Measurements from ENCODE around the gene OR6K3.
"Not testable (repeated sequence)": the region's sequence is repeated elsewhere in the genome, so short reads cannot be mapped to it uniquely, and the experiment has no call there.

The OR6K3 gene, protein sequence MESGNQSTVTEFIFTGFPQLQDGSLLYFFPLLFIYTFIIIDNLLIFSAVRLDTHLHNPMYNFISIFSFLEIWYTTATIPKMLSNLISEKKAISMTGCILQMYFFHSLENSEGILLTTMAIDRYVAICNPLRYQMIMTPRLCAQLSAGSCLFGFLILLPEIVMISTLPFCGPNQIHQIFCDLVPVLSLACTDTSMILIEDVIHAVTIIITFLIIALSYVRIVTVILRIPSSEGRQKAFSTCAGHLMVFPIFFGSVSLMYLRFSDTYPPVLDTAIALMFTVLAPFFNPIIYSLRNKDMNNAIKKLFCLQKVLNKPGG

GRCh38 chr1:158720620-158721019, at the start of gene OR6K3:
OR6K3 (minus strand) TSS chr1:158720720; CDS start chr1:158718115, 2,605 bp downstream.
- DNase-seq, result no peak

DNA sequence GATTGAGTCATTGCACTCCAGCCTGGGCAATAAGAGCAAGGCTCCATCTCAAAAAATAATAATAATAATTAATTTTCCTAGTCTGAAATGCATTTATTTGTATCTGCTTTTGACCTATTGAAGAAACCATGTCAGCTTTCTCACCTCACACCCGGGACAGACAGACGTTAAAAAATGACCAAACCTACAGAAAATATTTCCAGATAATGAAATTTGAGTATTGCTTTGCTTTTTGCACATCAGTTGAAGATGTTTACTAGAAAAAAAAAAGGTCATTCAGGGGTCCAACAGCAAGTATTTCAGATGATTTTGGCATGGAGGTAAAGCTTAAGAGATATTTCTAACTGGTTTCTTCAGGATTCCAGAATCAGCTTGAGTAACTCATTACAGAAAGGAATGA, 33.9 kb upstream of the OR6K3 start, which contains the start of gene OR6K6:
Gene OR6K6, plus strand, starts transcription at position 301 of the 400 bp plus-strand sequence. CDS start 168 bp downstream, outside the sequence.
- no peak for DNase-seq

- no peak for DNase-seq
These were observed 31.7 kb upstream of the OR6K3 start for GRCh38 chr1:158752155-158752712.

DNA sequence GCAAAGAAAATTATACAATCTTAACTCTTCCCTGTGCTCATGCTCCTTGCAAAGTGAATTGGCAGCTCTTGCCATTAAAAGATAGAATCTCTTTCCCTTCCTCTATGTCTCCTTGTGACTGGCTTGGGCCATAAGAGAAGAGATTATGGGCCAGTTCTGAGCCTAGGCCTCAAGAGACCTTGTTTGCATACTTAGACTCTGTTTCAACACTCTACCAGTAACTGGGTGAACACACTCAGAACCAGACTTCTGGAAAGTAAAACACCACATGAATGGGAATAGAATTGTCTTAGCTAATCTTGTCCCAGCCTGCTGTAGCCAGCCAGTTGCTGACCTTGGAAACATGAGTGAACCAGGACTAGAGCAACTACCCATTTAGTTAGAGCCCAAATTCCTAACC, 15.3 kb upstream of the OR6K3 start:
- DNase-seq, result no peak

DNA sequence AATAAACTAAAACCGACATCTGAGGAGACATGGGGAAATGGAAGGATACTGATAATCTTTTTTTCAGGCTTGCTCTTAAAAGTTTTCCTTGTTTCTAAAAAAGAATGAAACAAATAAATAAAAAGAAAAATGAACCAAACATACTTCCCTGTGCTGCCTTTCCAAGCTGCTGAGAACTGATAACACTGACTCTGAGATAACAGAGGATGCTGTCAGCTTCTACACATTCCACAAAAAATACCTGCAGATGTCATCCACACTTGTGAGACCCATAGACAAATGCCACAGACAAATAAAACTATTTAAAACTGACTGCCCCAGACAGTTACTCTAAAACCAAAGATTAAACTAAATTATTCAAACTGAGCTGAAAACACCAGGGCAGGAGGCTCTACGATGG, 12.0 kb upstream of the OR6K3 start:
- DNase-seq, result no peak

GRCh38 chr1:158731707-158732106, 11.2 kb upstream of the OR6K3 start:
- DNase-seq, result no peak

DNA sequence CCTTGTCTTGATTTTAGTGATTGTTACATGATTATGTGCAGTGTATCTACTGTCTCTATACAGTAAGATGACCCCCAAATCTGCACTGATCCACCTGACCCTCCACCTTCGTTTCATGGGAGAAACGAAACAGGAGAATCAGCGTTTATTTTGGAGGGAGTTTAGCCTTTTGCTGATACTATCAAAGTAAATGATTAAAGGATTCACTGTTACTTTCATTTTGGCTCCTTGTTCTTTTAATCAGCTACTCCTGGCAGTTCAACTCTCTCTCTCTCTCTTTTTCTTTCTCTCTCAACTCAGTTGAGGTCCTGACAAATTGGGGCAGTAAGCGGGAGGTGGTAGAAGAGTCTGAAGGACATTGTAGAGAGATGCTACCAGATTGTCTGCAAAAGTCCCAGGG, 9.9 kb upstream of the OR6K3 start:
- no peak for DNase-seq

DNA sequence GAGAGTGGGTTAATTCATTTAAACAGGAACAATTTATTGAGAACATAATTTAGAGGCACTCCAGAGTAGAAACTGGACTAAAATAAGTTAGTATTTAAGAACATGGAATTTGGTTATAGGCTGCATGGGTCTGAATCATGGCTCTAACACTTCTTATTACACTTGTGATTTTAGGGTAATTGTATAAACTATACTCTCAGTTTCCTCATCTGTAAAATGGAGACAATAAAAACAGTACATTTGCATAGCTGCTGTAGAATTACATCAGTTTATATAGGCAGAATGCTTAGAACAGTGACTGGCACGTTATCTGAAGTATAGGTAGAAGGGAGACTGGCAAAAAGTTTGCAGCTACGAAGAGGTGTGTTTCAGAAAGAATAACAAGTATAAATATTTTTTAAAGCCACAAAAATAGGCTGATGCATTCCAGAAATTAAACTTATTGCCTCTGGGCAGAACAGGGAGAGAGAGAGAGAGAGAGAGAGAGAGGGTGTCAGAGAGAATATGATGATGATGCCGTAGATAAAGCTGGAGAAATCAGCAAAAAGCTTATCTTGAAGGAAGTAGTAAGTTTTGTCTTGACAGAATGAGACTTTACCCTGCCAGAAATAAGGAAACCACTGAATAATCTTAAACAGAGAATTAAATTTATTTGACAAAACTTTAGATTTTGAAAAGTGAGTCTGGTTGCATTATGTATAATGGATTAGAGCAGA, 8.1 kb upstream of the OR6K3 start:
- no peak for DNase-seq

DNA sequence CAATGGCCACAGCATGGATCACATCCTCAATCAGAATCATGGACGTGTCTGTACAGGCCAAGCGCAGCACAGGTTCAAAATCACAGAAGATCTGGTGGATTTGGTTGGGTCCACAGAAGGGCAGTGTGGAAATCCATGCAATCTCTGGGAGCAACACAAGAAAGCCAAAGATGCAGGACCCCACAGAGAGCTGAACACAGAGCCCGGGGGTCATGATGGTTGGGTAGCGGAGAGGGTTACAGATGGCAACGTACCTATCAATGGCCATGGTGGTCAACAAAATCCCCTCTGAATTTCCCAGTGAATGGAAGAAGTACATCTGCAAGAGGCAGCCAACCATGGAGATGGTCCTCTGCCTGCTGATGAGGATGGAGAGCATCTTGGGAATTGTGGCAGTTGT, 3.9 kb upstream of the OR6K3 start:
- no peak for DNase-seq

- DNase-seq, result no peak
These were observed 856 bp downstream of the OR6K3 start for GRCh38 chr1:158719664-158720063.

DNA sequence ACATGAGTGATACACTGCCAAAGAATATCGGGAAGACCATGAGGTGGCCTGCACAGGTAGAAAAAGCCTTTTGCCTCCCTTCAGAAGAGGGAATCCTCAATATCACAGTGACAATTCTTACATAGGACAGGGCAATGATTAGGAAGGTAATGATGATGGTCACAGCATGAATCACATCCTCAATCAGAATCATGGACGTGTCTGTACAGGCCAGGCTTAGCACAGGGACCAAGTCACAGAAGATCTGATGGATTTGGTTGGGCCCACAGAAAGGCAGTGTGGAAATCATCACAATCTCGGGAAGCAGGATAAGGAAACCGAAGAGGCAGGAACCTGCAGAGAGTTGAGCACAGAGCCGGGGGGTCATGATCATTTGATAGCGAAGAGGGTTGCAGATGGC, 3.2 kb downstream of the OR6K3 start:
- no peak for DNase-seq

DNA sequence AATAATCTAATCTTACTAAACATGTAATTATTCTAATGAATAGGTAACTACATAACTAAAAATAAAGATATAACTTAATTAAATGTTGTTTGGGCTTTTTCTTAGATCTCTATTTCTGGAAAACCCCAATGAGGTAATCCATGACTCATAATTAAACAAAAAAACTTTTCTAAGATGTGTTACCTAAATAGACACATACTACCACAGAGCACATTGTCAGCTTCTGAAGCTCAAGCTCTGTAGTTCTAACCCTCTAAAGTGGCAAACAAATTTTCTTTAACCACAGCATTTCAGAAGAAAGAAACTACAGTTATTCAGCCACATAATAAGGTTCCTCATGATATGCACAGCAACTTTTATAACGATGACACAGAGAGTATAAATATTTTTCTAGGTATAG, 4.2 kb downstream of the OR6K3 start:
- DNase-seq, result no peak

GRCh38 chr1:158714754-158715153, 5.8 kb downstream of the OR6K3 start:
- DNase-seq, result no peak

- DNase-seq, result no peak
These were observed 9.4 kb downstream of the OR6K3 start for GRCh38 chr1:158711098-158711497.

- DNase-seq, result no peak
These were observed 14.4 kb downstream of the OR6K3 start for GRCh38 chr1:158706096-158706495.

- DNase-seq, result no peak
These were observed 20.0 kb downstream of the OR6K3 start, which contains the start of gene OR6K2 for GRCh38 chr1:158700552-158700951. OR6K2 (minus strand) TSS chr1:158700652; CDS start chr1:158700652, 0 bp downstream.

DNA sequence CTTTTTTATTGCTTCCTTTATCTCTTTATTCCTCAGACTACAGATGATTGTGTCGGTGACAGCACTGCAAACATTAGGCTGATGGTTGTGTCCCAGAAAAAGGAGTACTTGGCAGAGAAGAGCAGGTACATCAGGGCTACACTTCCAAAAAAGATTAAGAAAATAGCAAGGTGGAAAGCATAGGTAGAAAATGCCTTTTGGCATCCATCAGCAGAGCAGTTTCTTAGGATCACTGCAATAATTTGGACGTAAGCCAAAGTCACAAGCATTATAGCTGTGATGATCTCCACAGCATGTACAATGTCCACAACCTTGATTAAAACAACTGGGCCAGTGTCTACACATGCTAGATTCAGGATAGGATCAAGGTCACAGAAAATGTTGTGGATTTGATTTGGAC, 25.9 kb downstream of the OR6K3 start:
- DNase-seq, result no peak

DNA sequence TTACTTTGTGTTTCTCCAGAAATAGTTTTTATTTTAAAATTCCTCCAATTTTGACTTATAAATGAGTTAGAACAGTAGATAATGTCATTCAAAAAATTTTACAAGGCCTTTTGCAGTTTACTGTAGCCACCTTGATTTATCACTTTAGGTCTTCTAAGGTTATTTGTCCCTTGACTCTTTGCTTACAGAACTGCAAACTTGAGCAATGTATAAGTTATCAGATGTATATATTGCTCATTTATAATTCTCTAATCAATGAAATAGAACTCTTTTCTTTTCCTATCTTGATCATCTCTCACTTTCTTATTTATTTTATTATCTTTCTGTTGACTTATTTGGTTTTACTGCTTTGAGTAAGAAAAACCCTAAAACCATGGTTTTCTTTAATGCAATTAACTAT, 28.2 kb downstream of the OR6K3 start:
- no peak for DNase-seq

DNA sequence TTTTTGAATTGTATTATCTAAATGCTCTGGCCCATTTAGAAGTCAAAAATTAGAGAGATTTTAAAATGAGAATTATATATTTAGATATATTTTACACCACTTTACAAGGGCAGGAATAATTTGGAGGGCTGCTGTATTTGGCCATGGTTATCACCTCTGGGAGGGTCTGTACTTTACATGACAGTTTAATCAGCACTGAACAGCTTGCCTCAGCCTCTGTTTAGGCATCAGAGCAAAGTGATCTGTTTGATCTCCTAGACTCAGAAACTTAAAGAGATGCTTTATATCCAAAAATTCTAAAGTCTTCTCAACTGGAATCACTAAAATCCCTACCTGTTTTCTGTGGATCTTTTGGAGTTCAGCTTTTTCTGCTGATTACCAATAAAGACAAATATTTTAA, 28.6 kb downstream of the OR6K3 start:
- no peak for DNase-seq

DNA sequence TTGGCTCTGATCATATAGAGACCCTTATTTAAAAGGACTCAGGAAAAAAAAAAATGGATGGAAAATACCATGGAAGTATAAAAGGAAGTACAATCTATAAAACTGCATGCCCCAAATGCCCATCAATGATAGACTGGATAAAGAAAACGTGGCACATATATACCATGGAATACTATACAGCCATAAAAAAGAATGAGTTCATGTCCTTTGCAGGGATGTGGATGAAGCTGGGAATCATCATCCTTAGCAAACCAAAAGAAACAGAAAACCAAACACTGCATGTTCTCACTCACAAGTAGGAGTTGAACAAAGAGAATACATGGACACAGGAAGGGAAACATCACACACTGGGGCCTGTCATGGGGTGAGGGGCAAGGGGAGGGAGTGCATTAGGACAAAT, 29.4 kb downstream of the OR6K3 start:
- DNase-seq, result not testable (repeated sequence)

DNA sequence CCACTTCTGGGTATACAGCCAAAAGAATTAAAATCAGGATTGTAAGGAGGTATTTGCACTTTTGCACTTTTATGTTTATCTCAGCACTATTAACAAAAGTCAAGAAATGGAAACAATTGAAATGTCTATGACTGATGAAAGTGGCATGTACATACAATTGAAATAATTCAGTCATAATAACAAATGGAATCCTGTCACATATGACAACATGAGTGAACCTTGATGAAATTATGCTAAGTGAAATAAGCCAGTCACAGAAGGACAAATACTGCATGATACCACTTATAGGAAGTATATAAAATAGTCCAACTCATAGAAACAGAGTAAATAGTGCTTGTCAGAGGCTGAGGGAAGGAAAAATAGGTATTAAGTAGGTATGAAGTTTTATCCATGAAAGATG, 30.6 kb downstream of the OR6K3 start:
- DNase-seq, result no peak

GRCh38 chr1:158689110-158689509, 31.4 kb downstream of the OR6K3 start:
- DNase-seq, result no peak

DNA sequence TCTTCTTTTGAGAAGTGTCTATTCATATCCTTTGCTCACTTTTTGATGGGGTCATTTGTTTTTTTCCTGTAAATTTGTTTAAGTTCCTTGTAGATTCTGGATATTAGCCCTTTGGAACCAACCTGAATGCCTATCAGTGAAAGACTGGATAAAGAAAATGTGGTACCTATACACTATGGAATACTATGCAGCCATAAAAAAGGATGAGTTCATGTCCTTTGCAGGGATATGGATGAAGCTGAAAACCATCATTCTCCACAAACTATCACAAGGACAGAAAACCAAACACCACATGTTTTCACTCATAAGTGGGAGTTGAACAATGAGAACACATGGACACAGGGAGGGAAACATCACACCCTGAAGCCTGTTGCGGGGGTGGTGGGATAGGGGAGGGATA, 32.2 kb downstream of the OR6K3 start:
- not testable (repeated sequence) for DNase-seq

DNA sequence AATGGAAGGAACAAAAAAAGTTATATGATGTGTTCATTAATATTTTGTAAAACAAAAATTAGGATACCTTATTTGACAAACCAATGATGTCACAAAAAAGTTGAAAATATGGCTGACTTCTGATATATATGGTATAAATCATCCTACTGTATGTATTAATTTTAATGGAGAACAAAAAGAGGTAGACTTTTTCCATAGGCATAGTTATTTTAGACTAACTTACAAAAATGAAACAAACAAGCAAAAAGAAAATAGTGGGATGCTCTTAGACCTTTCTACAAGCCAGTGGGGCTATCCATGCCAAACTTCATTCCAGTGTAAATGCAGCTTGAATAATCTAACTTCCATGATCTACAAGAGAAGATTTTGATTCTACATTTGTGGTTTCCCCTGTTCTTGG, 33.5 kb downstream of the OR6K3 start:
- no peak for DNase-seq

Data from DMS153 (cell line).